Motor neuron (in vitro differentiated cells): ENCODE measurements around the gene SLC18B1. TPM values are rescaled to one million over a fixed set of nuclear protein-coding genes. Genes with fewer than 3 reads are reported as not detected.

Experiments used
- ATAC-seq, 8 experiments: fragments of 200-7000 bp; cut with Tn5 transposase; replicated peaks in 6 of 8; 2 replicates each; pipeline ENCODE4 v1.8.0; 2021; ENCODE audit warnings: mild to moderate bottlenecking in 8 of 8, moderate library complexity in 8 of 8
- H3K27ac ChIP-seq, 2 donors: fragments of 250-450 bp; sonication (Bioruptor Pico); 2 replicates each; pipeline ENCODE4 v1.9.0; 2021; ENCODE audit warnings: antibody characterized with exemption in 2 of 2, mild to moderate bottlenecking in 2 of 2, moderate library complexity in 1 of 2
- H3K4me1 ChIP-seq, 2 donors: fragments of 250-450 bp; sonication (Bioruptor Pico); replicated peaks in 1 of 2; 2 replicates each; pipeline ENCODE4 v1.6.1; 2021; ENCODE audit warnings: antibody characterized with exemption in 2 of 2, mild to moderate bottlenecking in 2 of 2, moderate library complexity in 1 of 2
- H3K4me3 ChIP-seq, 5 donors: fragments of 250-450 bp; sonication (Bioruptor Pico); 2 replicates each; pipeline ENCODE4 v1.9.0; 2021; ENCODE audit warnings: antibody characterized with exemption in 5 of 5, mild to moderate bottlenecking in 5 of 5, moderate library complexity in 4 of 5
- WGBS, 10 experiments: fragments of 450-650 bp; shearing (Covaris generic); methylation state at CpG; one replicate each; pipeline ENCODE4 v1.0.0; 2022; 5-methylcytosine and 5-hydroxymethylcytosine counted together
- in situ Hi-C, 9 experiments: fragments of 400-800 bp; cut with MboI; loops; one replicate each; pipeline ENCODE4 v1.15.0; 2021; ENCODE audit warnings: low sequenced_read_pairs in 9 of 9, low pct_unique_long_range_greater_than_20kb in 2 of 9; ENCODE audit not compliant: unreplicated experiment in 9 of 9
- total RNA-seq, 8 experiments: library from RNA; unstranded; fragments of 300-600 nt; gene quantifications; 2 replicates each; pipeline versions ENCODE4 v1.2.3 to v1.2.4, GENCODE V29; 2022

SLC18B1 gene
- total RNA-seq, 8 experiments from 2014 or later = 6.7 to 22.0 (median 10.7) TPM

DNA sequence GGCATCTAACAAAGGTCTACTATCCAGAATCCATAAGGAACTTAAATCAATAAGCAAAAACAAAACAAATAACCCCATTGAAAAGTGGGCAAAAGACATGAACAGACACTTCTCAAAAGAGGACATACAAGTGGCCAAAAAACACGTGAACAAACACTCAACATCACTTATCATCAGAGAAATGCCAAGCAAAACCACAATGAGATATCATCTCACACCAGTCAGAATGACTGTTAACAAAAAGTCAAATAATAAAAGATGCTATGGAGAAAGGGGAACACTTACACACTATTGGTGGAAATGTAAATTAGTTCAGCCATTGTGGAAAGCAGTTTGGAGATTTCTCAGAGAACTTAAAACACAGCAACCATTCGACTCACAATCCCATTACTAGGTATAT, 65.2 kb downstream of the SLC18B1 start:
- 0 to 100% (median 82%) methylated on average over 1 to 2 of the region's 2 CpGs; no CpG with 5 or more reads in 2 of the 10 experiments for WGBS, 10 experiments

DNA sequence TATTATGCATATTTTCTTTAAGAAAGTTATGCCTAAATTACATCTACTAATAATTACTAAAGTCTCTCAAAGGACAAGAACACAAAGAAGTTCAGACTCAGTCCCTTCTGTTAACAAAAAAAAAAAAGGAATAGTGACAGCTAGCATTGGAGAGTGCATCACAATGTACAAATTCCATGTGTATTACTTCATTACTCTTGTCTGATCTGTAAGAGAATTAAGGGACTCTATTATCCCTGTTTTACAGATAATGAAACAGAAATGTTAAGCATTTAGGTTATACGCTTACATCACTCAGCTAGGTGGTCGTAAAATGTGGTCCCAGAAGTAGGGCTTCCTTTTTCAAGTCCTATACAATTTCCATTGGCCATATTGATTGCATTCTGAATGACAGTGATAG, 67.4 kb downstream of the SLC18B1 start:
- ATAC-seq = no peak
- in situ Hi-C loops = no loop called here
- 20 to 100% (median 89%) methylated on average over 1 to 2 of the region's 2 CpGs for WGBS, 10 experiments
- Histone ChIP-seq H3K4me1 (no peaks in the 10 kb centered on the region), H3K4me3 (no peak overlapping the region), H3K27ac (no peak overlapping the region)

More for the DNA sequence above, 65.2 kb downstream of the SLC18B1 start:
- Histone ChIP-seq H3K27ac (no peak overlapping the region), H3K4me3 (no peak overlapping the region), H3K4me1 (no peaks in the 10 kb centered on the region)
- ATAC-seq = no peak
- in situ Hi-C loops = no loop called here

DNA sequence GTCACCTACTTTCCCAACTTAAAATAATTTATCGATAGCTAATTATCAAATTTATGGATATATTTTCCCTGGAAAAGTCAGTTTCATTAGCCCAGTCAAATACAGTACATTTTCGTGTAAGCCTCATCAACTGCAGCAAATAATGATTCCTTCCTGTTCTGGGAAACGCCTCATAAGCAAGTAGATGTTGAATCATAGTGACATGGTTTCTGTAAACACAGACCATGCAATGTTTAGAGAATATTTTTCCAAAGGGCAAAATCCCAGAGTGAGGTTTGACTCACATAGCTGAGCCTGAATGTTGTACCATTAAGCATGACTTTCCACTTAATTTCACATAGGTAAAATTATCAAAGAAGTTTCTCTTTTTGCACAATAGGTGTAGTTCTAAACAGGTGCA, 67.9 kb downstream of the SLC18B1 start:
- in situ Hi-C loops = no loop called here
- peak in 2 of 8 experiments; percentile 63 to 79 for ATAC-seq
- H3K4me3 ChIP-seq = no peak overlapping the region
- 8 to 100% (median 75%) methylated on average over 1 to 3 of the region's 3 CpGs; no CpG with 5 or more reads in 1 of the 10 experiments for WGBS, 10 experiments
- no peaks in the 10 kb centered on the region for H3K4me1 ChIP-seq
- H3K27ac ChIP-seq = no peak overlapping the region

DNA sequence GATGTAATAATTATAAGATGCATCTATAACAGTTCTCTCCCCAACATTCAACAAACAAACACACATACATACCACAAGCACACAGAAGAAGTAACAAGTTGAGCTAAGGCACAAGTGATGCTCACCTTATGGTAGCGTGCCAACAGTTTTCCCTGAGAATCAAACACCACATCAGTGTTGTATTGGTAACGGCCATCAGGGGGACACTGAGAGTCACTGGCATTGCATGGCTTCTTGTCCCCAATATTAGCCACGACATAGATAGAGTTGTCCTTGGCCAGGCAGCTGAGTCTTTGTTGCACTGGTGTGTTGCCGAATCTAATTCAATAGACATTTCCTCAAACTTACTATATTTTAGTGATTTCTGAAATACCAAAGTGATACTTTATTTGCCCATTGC, 69.8 kb downstream of the SLC18B1 start:
- no peak overlapping the region for H3K27ac ChIP-seq
- no peak for ATAC-seq
- 14 to 100% (median 73%) methylated on average over 1 to 4 of the region's 4 CpGs; no CpG with 5 or more reads in 1 of the 10 experiments for WGBS, 10 experiments
- in situ Hi-C loops = no loop called here
- no peaks in the 10 kb centered on the region for H3K4me1 ChIP-seq
- no peak overlapping the region for H3K4me3 ChIP-seq

DNA sequence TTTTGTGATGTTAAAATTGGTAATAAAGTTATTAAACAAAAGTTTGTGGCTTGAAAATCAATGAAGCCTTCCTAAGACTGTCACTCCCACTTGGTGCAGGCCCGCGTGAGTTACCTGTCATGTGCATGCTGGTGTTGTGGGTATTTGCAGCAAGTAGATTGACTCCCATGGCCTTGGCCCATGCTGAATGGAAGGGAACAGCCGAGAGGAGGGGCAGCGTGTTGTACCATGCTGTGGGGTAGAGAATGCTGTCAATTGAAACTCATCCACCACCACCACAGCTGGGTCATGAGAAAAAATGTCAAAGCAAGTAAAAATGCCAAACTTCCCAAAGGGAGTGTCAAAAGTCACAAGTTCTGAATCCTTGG, 71.8 kb downstream of the SLC18B1 start:
- 49 to 94% (median 93%) methylated on average over 2 to 4 of the region's 4 CpGs; no CpG with 5 or more reads in 3 of the 10 experiments for WGBS, 10 experiments
- ATAC-seq = no peak
- H3K27ac ChIP-seq = no peak overlapping the region
- in situ Hi-C loops = no loop called here
- no peaks in the 10 kb centered on the region for H3K4me1 ChIP-seq
- H3K4me3 ChIP-seq = no peak overlapping the region

DNA sequence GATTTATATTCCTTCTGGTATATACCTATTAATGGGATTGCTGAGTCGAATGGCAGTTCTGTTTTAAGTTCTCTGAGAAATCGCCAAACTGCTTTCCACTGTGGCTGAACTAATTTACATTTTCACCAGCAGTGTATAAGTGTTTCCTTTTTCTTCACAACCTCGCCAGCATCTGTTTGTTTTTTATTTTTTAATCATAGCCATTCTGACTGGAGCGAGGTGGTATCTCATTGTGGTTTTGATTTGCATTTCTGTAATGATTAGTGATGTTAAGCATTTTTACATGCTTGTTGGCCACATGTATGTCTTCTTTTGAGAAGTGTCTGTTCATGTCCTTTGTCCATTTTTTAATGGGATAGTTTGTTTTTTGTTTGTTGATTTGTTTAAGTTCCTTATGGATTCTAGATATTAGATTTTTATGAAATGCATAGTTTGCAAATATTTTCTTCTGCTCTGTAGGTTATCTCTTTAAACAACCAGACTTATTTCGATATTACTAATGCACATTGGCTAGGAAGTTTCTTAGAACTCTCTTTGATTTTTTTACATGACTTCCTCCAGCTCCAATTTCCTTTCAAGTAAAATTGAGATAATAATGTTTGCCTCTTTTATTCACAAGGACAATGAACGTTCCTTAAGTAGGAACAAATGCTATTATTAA, 72.4 kb downstream of the SLC18B1 start:
- 7 to 100% (median 77%) methylated on average over 3 to 6 of the region's 6 CpGs for WGBS, 10 experiments
- H3K27ac ChIP-seq = no peak overlapping the region
- H3K4me3 ChIP-seq = no peak overlapping the region
- no peak for ATAC-seq
- in situ Hi-C loops = no loop called here
- no peaks in the 10 kb centered on the region for H3K4me1 ChIP-seq

DNA sequence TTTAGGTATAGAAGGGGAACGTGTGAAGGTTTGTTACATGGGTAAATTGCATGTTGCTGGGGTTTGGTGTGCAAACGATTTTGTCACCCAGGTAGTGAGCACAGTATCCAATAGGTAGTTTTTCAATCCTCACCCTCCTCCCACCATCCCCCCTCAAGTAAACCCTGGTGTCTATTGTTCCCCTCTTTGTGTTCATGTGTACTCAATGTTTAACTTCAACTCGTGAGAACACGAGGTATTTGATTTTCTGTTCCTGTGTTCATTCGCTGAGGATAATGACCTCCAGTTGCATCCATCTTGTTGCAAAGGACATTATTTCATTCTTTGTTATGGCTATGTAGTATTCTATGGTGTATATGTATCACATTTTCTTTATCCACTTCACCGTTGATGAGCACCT, 73.0 kb downstream of the SLC18B1 start:
- WGBS, 10 experiments = 14 to 90% (median 68%) methylated on average over 3 to 6 of the region's 6 CpGs
- no peaks in the 10 kb centered on the region for H3K4me1 ChIP-seq
- H3K27ac ChIP-seq = no peak overlapping the region
- in situ Hi-C loops = no loop called here
- no peak for ATAC-seq
- no peak overlapping the region for H3K4me3 ChIP-seq

DNA sequence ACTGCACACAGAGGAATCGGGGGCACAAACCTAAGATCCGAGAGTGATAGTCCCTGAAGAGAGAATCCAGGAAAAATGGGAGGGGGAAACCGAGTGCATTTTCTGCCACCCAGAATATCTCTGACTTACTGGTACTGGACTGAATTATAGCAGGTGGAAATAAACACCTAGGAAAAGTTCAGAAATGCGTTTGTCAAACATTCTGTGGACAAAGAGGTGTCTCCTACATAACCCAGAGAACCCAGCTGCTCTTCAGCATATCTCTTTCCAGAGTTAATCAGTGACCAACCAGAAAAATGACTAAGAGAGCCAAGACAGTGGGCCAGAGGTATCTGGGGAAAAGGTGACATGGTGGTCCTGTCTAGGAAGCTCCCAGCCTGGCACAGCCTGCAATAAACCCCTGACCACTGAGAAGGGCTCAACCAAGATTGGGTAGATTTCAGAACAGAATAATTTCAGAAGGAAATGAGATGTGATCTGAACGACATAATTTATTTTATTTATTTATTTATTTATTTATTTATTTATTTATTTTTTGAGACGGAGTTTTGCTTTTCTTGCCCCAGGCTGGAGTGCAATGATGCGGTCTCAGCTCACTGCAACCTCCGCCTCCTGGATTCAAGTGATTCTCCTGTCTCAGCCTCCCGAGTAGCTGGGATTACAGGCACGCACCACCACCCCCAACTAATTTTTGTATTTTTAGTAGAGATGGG, 78.5 kb downstream of the SLC18B1 start:
- 38 to 100% (median 90%) methylated on average over 1 to 8 of the region's 10 CpGs; no CpG with 5 or more reads in 1 of the 10 experiments for WGBS, 10 experiments
- no peak for ATAC-seq
- no peak overlapping the region for H3K27ac ChIP-seq
- no peaks in the 10 kb centered on the region for H3K4me1 ChIP-seq
- H3K4me3 ChIP-seq = no peak overlapping the region
- in situ Hi-C loops = loop anchor here in 1 of 9 experiments (25.0 kb wide), 1 partner anchor 183 kb away; the partner anchor contains the start of gene TAAR9

Other genes starting within 250 kb of the SLC18B1 start
- gene TAAR8, start 246.0 kb downstream of the SLC18B1 start, total RNA-seq = under 1 TPM in 1 of 8 experiments, not detected in 7; 0.17 TPM
- gene TAAR6, start 228.3 kb downstream of the SLC18B1 start, total RNA-seq = under 1 TPM in 2 of 8 experiments, not detected in 6; 0.17 to 0.47 TPM
- under 1 TPM in 2 of 8 experiments, not detected in 6; 0.17 to 0.28 TPM for gene TAAR5, start 208.9 kb downstream of the SLC18B1 start, total RNA-seq
- gene TAAR2, start 174.4 kb downstream of the SLC18B1 start, total RNA-seq = not detected
- gene TAAR1, start 139.5 kb downstream of the SLC18B1 start, total RNA-seq = under 1 TPM in 1 of 8 experiments, not detected in 7; 0.31 TPM
- under 1 TPM in 2 of 8 experiments, not detected in 6; 0.05 to 0.14 TPM for gene VNN1, start 84.6 kb downstream of the SLC18B1 start, total RNA-seq
- 1 to 10 TPM in 1 of 8 experiments, under 1 TPM in 3, not detected in 4; 0.14 to 3.1 (median 0.29) TPM for gene VNN2, start 40.7 kb downstream of the SLC18B1 start, total RNA-seq
- gene RPS12, start 15.9 kb upstream of the SLC18B1 start, total RNA-seq = 1,000 to 10,000 TPM; 1,076 to 3,063 (median 2,411) TPM